Iris pigment epithelial cell (primary cell): Measurements from ENCODE around the gene HMG20A.
"Not testable (repeated sequence)": the region's sequence is repeated elsewhere in the genome, so short reads cannot be mapped to it uniquely, and the experiment has no call there.

ENCODE experiments used
- DNase-seq: peaks from one replicate; pipeline ENCODE4 v3.0.0-alpha.2; 2011; ENCODE audit warnings: low read depth

HMG20A gene

DNA sequence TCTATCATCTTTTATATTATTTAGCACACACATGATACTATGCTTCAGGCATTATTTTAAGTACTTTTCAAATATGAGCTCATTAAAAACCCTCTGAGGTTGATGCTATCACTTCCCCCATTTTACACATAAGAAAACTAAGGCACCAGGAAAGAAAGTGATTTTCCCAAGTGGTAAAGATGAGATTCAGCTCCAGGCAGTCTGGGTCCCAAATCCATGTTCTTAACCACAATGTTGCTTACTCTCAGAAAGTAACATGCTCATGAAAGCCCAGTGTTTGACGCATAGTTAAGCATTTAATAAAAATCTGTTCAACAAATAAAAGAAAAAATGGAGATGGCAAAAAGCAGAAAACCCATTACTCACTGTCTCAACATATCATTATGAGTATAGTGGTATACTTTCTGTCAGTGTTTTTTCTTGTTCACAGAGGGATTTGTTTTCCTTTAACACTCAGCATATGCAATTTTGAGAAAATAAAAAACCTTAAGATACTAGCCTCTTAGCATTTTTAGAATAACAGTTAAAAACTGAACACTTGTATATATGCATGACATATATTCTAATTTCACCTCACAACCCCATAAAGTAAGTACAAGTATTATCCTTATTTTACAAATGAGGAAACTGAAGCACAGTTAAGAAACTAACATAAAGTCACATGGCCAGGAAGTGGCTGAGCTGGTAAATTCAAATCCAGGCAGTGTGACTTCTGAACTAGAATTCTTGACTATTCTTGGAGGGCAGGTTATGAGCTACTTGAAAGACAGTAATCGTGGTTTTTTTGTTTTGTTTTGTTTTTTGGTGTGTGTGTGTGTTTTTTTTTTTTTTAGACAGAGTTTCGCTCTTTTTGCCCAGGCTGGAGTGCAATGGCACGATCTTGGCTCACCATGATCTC lies 11.2 kb upstream of the HMG20A start:
- peak; percentile 21 for DNase-seq

DNA sequence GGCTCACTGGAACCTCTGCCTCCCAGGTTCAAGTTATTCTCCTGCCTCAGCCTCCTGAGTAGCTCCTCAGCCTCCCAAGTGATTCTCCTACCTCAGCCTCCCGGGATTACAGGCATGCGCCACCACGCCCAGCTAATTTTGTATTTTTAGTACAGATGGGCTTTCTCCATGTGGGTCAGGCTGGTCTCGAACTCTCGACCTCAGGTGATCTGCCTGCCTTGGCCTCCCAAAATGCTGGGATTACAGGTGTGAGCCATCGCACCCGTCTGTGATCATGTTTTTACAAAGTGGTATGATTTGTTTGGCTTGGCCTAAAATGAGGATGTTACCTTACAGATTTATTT lies 10.6 kb upstream of the HMG20A start:
- DNase-seq = not testable (repeated sequence)

DNA sequence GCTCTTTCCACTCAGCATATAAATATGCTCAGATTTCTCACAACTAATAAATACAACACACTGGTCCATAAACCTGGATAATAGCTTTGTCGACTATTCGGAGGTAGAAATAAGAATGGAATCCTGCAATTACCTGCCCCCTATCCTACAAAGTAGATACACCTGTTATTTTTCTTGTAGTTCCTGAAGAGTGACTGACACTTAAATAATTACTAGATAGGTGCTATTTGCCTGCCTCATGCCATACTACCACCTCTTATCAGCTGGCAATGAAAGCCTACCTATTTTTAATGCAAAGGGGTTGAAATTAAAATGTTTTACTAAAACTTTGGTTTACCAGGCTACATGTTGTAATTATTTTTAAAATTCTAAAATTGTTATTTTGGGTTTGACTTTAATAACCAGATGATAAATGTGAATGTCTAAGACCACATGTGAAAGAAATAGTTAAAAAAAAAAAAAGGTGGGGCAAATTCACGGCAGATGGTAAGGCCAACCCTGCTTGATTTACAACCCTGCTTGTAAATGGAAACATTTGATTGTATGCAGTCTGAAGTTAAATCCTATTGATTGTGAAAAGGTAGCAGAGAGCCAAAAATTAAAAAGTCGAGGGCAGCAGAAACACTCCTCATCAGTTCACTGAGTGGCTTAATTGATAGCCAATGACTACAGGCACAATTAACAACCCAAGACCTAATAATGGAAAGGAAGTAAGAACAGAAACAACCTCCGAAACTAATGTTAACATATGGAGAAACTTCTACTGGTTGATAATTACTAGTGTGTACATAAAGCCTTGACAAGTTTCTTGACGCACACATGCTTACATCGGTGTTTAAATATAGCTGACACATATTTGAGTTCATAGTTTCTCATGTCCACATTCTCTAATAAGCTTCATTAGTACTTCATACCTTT lies 9.7 kb upstream of the HMG20A start:
- no peak for DNase-seq

DNA sequence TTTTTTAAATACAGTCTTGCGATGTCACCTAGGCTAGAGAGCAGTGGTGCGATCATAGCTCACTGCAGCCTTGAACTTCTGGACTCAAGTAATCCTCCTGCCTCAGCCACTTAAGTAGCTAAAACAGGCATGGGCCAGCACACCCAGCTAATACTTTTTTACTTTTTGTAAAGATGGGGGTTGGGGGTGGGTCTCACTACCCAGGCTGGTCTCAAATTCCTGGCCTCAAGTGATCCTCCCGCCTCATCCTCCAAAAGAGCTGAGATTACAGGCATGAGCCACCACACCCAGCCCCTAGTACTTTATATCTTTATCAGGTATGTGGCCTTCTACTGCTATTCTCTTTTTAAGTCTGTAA lies 9.1 kb upstream of the HMG20A start:
- DNase-seq = no peak

DNA sequence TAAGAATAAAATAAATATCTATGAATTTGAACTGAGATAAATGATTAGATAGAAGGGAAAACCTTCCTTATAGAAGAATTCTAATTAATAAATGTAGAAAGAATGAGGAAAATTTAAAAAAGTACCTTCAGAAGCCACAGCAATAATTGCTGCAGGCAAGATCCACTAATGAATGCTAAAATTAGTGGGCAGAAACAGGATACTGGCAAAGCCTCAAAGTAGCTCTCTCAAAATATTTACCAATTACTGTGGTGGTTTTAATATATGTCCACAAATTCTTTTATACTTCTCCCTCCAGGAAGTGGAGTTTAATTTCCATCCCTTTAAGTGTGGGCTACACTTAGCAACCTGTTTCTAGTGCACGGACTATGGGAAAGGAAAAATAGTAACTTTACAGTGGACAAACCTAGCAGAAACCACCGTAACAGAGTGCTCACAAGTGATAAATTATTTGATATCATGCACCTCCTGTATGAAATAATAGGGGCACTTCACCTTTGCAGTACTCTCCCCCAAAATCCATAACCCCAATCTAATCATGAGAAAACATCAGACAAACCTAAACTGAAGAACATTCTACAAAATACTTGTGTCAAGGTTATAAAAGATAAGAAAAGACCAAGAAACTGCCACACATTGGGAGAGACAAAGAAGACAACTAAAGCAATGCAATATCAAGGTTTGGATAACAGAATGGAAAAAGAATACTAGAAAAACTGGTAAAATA lies 7.6 kb upstream of the HMG20A start:
- DNase-seq = no peak

DNA sequence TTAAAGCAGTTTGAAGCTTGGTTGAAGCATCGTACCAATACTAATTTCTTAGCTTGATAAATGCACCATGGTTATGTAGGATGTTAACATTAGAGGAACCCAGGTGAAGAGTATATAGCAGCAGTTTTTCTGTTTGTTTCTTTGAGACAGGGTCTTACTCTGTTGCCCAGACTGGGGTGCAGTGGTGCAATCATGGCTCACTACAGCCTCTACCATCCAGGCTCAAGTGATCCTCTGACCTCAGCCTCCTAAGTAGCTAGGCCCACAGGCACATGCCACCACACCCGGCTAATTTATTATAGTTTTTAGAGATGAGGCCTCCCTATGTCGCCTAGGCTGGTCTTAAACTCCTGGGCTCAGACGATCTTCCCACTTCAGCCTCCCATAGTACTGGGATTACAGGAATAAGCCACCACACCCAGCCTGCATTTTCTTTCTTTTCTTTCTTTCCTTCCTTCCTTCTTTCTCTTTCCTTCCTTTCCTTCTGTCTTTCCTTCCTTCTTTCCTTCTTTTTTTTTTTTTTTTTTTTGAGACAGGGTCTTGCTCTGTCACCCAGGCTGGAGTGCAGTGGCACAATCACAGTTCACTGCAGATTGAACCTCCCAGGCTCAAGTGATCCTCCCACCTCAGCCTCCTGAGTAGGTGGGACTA lies 6.9 kb upstream of the HMG20A start:
- DNase-seq = no peak

DNA sequence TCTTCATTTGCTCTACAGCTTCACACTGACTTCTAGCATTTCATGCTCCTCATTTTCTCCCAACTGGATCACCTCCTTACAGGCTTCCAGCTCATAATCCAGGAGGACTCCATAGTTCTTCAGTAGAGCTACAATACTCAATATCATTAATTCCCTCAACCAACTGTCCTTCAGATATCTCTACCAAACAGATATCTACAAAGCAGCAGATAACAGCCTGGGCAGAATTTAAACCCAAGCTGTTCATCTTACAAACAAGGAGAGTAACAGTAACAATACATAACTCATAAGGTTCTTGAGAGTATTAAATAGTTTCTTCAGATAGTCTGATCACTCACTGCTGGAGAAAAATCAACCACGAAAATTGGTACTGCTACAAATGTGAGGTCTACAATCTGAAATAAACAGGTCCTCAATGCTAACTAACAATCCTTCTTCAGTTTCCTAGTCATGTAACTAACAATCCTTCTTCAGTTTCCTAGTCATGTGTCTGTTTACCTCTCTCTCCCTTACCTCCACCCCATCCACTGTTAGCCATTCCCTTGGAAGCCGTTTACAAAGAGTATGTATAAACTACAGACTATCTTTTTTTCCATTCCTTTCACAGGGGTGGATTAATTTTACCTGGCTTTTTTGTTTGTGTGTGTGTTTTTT lies 5.8 kb upstream of the HMG20A start:
- no peak for DNase-seq

DNA sequence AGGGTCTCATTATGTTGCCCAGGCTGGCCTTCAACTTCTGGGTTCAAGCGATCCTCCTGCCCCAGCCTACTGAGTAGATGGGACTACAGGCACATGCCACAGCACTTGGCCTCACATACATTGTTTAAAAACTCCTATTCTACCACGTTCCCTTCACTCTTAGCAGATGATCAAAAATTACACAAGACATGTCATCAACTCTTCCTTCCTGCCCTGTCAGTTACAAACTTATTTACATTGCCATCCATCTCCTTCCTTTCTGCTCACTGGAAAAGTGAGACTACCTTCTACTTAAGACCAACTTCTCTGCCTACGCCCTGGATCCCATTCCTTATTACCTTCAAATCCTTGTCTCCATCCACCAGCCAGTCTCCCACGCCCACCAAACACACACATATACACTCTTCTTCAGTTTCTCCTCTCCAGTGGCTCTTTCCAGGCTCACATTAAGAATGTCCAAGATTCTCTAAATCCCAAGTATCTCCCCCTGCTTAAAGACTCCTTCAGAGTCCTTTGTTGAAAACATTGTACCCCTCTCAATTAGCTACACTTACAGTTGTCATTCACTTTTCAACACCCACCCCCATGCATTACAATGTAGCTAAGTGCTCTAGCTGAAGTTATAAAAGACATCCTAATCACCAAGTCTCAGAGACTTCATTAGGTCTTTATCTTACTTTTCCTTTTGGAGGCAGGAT lies 5.1 kb upstream of the HMG20A start:
- no peak for DNase-seq

DNA sequence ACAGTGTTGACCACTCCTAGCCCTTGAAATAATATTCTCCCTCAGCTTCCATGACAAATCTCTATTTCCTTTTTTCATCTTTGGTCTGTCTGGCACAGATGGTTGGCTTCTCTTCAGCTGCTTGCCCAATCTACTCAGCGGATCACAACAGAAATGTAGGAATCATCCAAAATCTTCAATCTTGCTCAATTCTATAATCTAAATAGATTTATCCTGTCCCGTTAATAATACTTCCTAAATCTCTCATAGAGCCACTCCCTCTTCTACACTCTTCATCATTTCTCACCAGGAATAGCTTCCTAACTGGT lies 4.6 kb upstream of the HMG20A start:
- peak; percentile 66 for DNase-seq

DNA sequence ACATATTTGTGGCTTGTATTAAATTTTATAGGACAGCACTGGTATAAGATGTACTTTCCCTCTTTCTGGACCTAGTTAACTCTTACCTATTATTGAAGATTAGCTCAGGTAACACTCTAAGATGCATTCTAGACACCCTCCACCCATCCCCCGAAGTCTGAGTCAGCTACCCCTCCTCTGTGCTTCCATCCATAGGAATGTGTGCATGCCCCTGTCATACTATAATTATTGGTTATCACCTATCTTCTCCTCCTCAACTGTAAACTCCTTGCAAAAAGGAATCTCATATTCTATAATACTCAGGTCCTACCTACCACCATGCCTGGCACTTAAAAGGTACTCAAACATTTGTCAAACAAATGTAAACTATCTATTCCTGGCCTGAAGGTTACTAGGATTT lies 3.7 kb upstream of the HMG20A start:
- no peak for DNase-seq

DNA sequence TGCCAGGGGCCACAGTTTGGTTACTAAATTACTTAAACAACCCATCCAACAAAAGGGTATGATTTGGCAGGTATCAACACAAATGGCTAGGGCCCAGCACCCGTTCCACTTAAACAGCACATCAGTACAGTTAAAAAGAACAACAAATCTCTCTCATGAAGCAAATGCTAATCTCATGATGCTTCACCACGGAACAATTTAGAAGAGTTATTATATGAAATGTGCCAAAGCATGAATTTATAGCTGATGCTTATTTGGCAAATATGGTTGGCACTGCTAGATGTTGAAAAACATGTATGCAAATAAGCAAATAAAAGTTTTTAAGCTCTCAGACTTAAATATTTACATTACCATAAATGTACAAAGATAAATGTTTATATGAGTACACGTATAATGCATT lies 3.1 kb upstream of the HMG20A start:
- peak; percentile 28 for DNase-seq

DNA sequence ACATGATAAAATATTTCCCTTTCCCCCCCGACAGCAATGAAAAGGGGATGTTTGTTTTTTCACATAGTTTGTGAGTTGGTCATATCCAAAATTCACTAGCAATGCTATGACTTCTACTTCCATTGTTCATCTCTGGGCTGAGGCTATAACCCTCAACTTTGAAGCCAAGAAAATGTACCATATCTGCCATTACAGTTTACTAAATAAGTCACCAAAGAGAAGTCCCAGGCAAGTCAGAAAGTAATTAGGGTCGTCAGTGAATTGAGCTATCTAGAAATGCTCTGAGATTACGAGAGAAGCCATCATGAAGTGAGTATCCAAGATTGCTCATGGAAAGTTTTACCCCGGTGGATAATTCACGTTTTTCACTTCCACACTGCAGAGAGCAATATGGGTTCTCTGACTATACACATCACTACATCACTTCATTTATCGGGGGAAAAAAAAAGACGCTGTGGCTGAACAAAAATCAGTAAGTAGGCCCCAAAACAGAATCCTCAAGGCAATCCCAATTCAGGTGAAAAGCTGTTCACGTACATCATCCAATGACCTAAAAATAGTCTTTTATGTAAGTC lies 2.2 kb upstream of the HMG20A start:
- peak; percentile 34 for DNase-seq

DNA sequence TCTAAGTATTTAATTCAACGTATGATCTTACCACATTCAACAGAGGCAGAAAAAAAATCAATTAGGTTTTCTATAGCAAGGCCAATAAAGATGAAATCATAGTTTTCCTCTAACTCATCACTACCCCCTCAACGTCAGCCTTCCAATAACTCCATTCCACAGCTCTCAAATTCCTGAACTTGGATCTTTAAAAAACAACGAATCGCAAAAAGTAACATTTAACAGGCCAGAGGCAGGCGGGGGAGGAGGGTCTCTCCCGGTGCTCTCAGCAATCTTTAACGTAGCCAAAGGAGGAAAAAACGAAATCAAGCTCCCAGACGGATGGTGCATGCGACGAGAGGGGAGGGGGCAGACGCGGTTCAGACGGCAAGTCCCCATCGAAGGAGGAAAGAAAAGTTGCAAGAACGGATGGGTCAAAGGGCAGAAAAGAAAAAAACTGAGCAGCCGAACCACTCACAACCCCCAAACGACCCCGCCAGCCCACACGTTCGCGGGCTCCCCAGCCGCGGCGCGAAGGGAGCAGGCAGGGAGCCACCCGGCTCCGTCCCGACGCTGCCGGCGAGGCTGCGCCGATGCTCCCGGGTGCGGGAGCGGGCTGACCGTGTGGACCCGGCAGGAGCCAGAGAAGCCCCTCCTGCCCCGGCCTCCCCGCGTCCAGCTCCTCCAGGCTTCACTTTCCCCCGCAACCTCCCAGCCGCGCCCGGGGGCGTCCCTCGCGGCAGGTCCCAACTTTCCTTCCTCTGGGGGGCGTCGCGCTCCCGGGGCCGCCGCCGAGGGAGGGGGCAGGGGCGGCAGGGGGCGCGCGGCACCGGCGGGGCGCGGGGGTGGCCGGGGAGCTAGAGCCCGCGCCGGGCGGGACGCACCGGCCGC lies 1.5 kb upstream of the HMG20A start:
- peak; percentile 57 for DNase-seq

DNA sequence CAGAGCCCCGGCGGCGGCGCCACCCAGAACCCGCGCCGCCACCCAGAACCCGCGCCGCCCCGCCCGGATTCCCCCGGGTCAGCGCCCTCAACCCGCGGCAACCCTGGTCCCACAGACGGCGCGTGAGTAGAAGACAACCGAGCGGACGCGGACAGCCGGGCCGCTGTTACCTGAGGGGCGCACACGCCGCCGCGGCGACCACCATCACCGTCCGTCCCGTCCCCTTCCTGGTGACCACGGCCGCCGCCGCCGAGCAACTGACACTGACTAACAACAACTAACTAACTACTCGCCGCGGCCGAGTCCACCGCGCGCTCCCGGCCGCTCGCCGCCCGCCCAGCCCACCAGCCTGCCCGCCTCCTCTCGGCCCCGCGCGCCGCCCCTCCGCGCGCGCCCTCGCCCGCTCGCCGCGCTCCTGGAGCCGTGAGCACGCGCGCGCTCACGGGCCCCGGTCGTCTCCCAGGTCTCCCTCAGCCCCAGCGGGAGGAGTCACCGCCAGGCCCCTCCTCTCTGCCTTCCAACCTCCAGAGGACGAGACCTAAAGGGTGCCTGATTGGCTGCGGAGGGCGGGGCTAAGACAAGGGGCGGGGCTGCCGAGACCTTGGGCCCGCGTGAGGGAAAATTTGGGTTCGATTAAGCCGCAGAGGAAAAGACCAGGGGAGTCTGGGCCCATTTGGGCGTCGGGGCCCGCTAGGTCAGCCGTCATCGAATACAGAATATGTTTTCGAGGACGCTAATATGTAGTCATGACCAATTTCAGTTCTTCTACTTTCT lies 665 bp upstream of the HMG20A start, which contains the start of gene PEAK1:
Gene PEAK1, minus strand, starts transcription at position 269 of the 774 bp plus-strand sequence. CDS start 238,178 bp downstream, outside the sequence.
- peak; percentile 99 for DNase-seq

DNA sequence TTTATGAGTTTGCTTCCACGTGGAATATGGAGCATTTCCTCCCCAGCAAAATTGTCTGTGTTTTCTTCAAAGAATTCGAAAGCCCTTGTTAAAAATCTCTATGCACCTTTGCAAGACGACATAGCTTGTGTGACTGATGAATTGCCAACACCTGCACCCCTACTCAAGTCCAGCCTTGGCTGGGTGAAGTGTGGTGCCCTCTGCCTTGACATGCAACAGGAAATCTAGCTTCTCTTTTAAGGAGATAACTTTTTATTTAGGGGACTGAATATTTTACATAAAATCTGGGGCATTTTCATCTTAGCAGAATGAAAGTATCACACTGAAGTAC lies 647 bp downstream of the HMG20A start:
- DNase-seq = no peak

DNA sequence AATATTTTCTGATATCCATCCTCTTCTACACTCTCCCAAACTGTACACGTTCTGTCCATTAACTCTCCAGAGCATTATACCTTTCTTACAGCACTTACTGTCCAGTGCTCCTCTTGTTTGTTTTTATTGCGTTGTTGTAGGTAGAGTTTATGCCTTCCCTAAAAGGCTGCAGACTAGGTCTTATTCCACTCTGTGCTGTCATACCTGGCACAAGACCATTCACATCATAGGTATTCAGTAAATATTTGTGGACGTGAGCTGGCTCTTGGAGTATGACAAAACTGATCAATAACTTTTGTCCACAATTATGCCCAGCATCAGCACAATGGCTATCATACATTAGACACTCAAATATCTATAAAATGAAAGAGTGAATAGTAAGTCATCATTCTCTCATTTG lies 4.4 kb downstream of the HMG20A start:
- DNase-seq = no peak

DNA sequence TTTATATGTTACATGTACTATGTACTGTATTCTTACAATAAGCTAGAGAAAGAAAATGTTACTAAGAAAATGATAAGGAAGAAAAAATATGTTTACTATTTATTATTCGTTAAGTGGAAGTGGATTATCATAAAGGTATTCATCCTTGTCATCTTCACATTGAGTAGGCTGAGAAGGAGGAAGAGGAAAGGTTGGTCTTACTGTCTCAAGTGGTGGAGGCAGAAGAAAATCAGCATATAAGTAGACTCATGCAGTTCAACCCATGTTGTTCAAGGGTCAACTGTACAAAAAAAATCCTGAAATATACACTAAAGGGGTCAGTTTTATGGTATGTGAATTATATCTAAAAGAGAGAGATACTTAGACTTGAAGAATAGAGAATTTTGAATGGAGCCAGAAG lies 5.7 kb downstream of the HMG20A start:
- no peak for DNase-seq

DNA sequence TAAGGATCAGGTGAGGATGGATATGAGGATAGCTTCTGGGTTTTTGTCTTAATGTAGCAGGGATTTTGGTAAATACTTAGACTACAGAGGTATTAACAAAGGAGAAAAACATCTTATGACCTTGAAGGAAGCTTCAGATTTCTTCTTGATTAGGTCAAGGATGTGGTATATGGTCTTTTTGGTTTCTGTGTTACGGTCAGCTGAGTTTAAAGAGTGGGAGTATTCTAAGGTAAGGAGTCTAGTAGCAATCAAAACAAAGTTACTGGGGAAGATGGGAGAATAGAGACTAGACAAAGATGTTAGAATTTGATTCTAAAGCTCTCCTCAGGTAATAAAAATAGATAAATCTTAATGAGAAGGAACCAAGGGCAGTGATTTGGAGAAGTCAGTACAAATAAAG lies 6.2 kb downstream of the HMG20A start:
- no peak for DNase-seq

DNA sequence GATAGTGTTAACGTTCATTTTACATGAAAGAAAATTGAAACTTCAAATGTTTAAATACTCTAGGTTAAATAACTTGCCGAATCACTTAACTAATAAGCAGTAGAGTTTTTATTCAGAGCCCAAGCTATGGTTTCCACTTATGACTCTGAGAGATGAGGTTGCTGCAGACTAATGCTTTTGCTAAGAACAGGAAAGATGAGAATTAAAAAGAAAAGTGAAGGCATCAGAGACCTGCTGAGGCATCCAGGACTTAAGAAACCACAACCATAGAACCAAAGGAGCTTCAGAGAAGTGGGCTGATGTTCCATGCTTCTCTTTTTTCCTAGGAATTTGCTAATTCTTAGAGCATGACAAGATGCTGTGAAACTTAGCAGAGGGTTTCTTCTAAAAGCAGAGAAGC lies 9.5 kb downstream of the HMG20A start:
- no peak for DNase-seq
